Measurements from ENCODE around the gene SPRY2.

Gene SPRY2

DNA sequence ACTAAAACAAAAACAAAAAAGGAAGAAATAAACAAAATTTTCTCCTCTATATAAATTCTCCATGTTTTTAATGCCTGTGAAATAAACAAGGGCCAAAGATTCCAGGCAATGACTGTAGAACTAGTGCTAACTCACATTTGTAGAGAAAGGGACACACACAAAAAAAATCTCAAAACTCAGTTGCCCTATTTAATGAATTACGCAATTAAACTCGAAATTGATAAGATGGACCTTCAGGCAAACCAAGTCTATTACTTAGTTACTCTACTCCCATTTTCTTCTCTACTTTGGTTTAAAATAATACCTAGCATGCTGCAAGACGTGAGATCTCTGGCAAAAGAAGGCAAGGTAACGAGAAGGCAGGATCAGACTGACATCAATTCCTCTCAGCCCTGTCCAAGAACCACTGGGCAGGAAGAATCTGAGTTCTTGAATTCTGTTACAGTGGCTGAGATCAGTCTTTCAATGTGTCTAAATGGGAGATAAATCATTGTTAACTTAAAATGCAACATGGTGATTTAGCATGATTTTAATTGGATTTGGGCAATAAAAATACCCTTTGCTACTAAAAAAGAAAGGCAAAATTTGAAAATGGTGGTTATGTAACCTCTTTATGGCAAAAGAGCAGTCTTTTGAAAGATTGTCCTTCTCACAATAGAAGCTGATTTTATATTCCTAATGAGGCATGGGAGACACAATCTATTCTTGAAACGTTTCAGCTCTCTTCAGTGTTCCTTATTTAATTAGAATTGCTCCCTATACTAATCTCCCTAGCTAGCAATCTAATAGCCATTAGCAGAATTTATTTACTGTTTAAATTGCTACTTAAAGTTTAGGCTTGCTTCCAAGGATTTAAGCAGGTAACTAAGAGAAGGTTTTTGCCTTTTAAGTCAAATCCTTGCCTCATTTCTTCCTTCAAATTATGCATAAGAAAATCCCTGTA is 25.9 kb downstream of the SPRY2 start:
- TF ChIP-seq, protein P1, sequence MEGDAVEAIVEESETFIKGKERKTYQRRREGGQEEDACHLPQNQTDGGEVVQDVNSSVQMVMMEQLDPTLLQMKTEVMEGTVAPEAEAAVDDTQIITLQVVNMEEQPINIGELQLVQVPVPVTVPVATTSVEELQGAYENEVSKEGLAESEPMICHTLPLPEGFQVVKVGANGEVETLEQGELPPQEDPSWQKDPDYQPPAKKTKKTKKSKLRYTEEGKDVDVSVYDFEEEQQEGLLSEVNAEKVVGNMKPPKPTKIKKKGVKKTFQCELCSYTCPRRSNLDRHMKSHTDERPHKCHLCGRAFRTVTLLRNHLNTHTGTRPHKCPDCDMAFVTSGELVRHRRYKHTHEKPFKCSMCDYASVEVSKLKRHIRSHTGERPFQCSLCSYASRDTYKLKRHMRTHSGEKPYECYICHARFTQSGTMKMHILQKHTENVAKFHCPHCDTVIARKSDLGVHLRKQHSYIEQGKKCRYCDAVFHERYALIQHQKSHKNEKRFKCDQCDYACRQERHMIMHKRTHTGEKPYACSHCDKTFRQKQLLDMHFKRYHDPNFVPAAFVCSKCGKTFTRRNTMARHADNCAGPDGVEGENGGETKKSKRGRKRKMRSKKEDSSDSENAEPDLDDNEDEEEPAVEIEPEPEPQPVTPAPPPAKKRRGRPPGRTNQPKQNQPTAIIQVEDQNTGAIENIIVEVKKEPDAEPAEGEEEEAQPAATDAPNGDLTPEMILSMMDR (conservative IDR thresholded peaks at IDR 0.05; ENCODE audit: control insufficient read depth, insufficient read depth, low read depth, low read length): no peak
- DNase-seq (ENCODE audit: low read depth): no peak
- H3K4me3 ChIP-seq (ENCODE audit: control insufficient read depth, low read depth, low read length): no peak overlapping the region

DNA sequence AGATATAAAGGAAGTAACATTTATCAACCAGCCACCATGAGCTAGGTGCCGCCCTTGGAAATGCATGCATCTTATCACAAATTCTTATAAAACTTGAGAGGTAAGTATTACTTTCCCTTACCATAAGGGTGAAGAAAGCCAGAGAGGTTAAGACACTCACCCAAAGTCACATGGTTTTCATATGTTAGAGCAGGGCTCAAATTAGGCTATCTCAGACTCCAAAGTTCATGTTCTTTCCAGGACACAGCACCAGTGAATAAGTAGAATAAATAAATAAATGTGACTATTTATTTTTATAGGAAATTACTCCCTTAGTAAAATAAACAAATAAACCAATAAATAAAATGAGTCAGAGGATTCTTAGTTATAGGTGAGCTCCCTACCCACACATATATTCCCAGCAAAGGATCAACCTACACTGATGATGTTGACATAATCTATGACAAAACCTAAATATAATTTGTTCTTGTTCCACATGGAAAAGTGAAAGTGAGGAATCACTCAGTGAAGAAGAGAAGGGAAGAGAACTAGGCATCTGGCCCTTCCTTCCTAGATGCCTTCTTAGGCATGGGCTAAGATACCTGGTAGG is 27.2 kb downstream of the SPRY2 start:
- no peak overlapping the region for H3K4me3 ChIP-seq (ENCODE audit: control insufficient read depth, low read depth, low read length)
- no peak for DNase-seq (ENCODE audit: low read depth)
- TF ChIP-seq, protein P1 (conservative IDR thresholded peaks at IDR 0.05; ENCODE audit: control insufficient read depth, insufficient read depth, low read depth, low read length): no peak

DNA sequence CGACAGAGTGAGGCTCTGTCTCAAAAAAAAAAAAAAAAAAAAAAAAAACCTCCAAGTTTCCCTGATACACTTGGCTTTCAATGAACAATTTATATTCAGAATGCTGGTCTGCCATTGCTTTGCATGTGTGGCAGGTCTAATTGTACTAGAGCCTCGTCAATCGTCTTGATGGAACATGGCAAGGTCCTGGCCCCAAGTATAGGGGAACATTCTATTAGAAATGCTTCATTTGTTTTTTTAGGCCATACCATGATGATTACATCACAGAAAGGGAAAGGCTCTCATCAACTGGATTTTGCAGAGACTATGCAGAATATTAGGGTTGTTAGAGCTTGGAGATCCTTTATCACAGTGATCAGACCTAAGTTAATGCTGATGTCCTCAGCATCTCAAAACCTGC is 28.0 kb downstream of the SPRY2 start:
- DNase-seq (ENCODE audit: low read depth): no peak
- TF ChIP-seq, protein P1 (conservative IDR thresholded peaks at IDR 0.05; ENCODE audit: control insufficient read depth, insufficient read depth, low read depth, low read length): no peak

DNA sequence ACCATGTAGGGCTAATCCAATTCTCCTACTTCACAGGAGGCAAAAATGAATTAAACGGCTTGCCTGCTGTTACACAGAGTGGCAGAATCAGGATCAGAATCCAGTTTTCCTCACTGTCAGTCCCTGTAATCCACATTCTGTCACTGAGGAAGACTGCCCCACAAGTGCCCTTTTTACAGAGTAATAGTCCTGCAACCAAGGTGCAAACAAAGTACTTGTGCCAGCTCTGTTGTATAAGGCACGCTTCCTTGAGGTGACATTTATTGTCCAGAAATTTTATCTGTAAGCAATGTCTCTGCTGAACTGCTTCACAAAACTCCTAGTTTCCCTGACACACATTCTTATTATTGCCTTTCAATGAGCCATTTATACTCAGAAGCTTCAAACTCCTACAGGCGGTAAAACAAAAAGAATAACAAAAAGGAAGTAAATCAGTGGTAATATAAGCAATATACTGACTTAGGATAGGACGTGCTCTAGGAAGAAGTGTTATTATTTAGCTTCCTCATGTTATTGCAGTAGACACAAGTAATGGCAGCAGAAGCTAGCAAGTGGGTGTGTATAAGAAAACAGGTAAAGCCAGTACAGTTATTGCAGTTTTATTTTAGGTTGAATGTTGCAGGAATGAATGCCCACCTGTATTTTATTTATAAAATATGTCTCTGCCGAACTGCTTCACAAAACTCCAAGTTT is 28.8 kb downstream of the SPRY2 start:
- no peak overlapping the region for H3K4me3 ChIP-seq (ENCODE audit: control insufficient read depth, low read depth, low read length)
- no peak for DNase-seq (ENCODE audit: low read depth)

More for the DNA sequence above, 28.0 kb downstream of the SPRY2 start:
- H3K4me3 ChIP-seq (ENCODE audit: control insufficient read depth, low read depth, low read length): no peak overlapping the region

DNA sequence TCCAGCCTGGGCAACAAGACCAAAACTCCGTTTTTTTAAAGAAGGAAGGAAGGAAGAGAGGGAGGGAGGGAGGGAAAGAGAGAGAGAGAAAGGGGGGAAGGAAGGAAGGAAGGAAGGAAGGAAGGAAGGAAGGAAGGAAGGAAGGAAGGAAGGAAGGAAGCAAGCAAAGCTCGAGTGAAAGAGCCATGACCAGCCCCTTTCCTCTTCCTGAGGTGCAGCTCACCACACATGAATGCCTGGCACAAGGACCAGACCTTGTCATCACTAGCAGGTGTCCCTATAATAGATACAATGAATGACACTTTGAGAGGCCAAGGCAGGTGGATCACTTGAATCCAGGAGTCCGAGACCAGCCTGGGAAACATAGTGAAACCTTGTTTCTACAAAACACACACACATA is 31.0 kb downstream of the SPRY2 start:
- no peak overlapping the region for H3K4me3 ChIP-seq (ENCODE audit: control insufficient read depth, low read depth, low read length)
- TF ChIP-seq, protein P1 (conservative IDR thresholded peaks at IDR 0.05; ENCODE audit: control insufficient read depth, insufficient read depth, low read depth, low read length): no peak
- no peak for DNase-seq (ENCODE audit: low read depth)

More for the DNA sequence above, 28.8 kb downstream of the SPRY2 start:
- TF ChIP-seq, protein P1 (conservative IDR thresholded peaks at IDR 0.05; ENCODE audit: control insufficient read depth, insufficient read depth, low read depth, low read length): no peak

DNA sequence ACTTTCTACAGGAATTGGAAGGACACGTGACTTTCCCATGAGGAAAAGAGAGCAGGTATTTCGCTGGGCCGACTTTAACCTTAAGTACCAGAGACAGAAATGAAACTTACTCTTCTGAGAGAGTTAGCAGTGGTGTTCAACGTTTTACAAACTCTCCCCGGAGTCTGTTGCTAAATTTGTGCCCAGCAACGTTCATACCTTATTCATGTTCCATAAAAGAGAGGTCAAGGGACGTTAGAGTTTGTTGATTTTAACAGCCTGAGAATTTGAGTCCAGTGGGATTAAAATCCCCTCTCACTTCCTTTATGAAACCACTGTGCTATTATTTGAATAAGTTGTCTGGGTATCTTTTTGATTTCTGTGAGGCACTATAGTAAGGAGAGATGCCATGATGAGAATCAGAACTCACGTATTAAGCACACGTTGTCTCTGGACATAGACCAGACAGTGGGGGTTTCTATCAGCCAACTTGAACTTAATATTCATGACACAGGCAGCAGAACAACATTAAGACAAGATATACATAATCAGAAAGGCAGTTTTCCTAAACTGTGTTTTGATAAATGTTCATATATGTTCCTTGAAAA is 33.4 kb downstream of the SPRY2 start:
- TF ChIP-seq, protein P1 (conservative IDR thresholded peaks at IDR 0.05; ENCODE audit: control insufficient read depth, insufficient read depth, low read depth, low read length): no peak
- H3K4me3 ChIP-seq (ENCODE audit: control insufficient read depth, low read depth, low read length): no peak overlapping the region
- DNase-seq (ENCODE audit: low read depth): no peak
